ENCODE measurements around the gene SPATS2L. TPM values are rescaled to one million over a fixed set of nuclear protein-coding genes. Genes with fewer than 3 reads are reported as not detected.

SPATS2L gene
- total and polyA plus RNA-seq, 2 of the 13 experiments (the other 11 are each of a cell fraction or from before 2014, with no cell fraction given): 154 to 212 TPM

GRCh38 chr2:200257570-200257969, 48.9 kb upstream of the SPATS2L start:
- ChIA-PET POLR2A (no interaction called here), CTCF (ENCODE audit: low intra/inter-chr PET ratio, low total read pairs) (no interaction called here)
- Histone ChIP-seq H3K9me3 (ENCODE audit: low read length) (no peaks in the 10 kb centered on the region), H4K20me1 (ENCODE audit: insufficient read depth, low read length) (no peaks in the 10 kb centered on the region), H3K79me2 (ENCODE audit: insufficient read depth, low read length) (no peaks in the 10 kb centered on the region), H3K36me3 (replicated peaks in 1 of 2; ENCODE audit: control insufficient read depth in 1 of 2, insufficient read depth in 2 of 2, low read length in 2 of 2) (no peaks in the 10 kb centered on the region), H2AFZ (ENCODE audit: low read length) (no peak overlapping the region), H3K4me3 (replicated peaks in 1 of 3; ENCODE audit: insufficient read depth in 1 of 3, low read depth in 2 of 3, low read length in 3 of 3) (no peak overlapping the region), H3K4me1 (ENCODE audit: insufficient read depth, low read length) (peaks cover 37% of the 10 kb centered on the region), H3K27ac (ENCODE audit: extremely low read length, insufficient read depth, low read length) (no peak overlapping the region), H3K27me3 (ENCODE audit: control insufficient read depth in 1 of 2, insufficient read depth in 2 of 2, low read length in 2 of 2) (peaks cover 4 to 6% of the 10 kb centered on the region in 2 experiments; a peak in 1 of 5 replicates), H3K4me2 (ENCODE audit: low read depth, low read length) (no peak overlapping the region), H3K9ac (ENCODE audit: insufficient read depth, low read depth, low read length) (no peak overlapping the region)
- ATAC-seq (no peak), DNase-seq (ENCODE audit: low spot score) (no peak), FAIRE-seq (no peak)
- BruUV-seq (replicated peaks): no TSS peak
- WGBS (ENCODE audit: low lambda C conversion rate): 66% methylated on average over 6 of the region's 6 CpGs
- TF ChIP-seq MAFK (conservative IDR thresholded peaks at IDR 0.05 in 1 of 2, IDR thresholded peaks at IDR 0.05 in 1 of 2; ENCODE audit: low read length in 2 of 2) (peak; percentile 69 to 71), MAFF (IDR thresholded peaks at IDR 0.05; ENCODE audit: low read depth, low read length) (peak; percentile 72), STAG1 (CRISPR knock-in tag; IDR thresholded peaks at IDR 0.05) (peak; percentile 34), ZNF276 (CRISPR knock-in tag; IDR thresholded peaks at IDR 0.05; ENCODE audit: low read depth) (no peak)
- in situ Hi-C loops (cut with HindIII; ENCODE audit: extremely low pct_ligation_motif_present, low pct_unique_long_range_greater_than_20kb) (no loop called here), intact Hi-C loops (cut with micrococcal nuclease; ENCODE audit: unreplicated experiment) (no loop called here)

GRCh38 chr2:200258081-200258480, 48.4 kb upstream of the SPATS2L start:
- FAIRE-seq: no peak
- CTCF ChIA-PET (ENCODE audit: low intra/inter-chr PET ratio, low total read pairs): no interaction called here
- no peak overlapping the region for H3K9ac ChIP-seq (ENCODE audit: insufficient read depth, low read depth, low read length)

More at GRCh38 chr2:200258081-200258480, 48.4 kb upstream of the SPATS2L start:
- WGBS (ENCODE audit: low lambda C conversion rate): 47% methylated on average over 5 of the region's 5 CpGs
- H3K4me1 ChIP-seq (ENCODE audit: insufficient read depth, low read length): peaks cover 32% of the 10 kb centered on the region
- H3K36me3 ChIP-seq (replicated peaks in 1 of 2; ENCODE audit: control insufficient read depth in 1 of 2, insufficient read depth in 2 of 2, low read length in 2 of 2): no peaks in the 10 kb centered on the region
- H3K27me3 ChIP-seq (ENCODE audit: control insufficient read depth in 1 of 2, insufficient read depth in 2 of 2, low read length in 2 of 2): peaks cover 4 to 6% of the 10 kb centered on the region in 2 experiments; a peak in 2 of 5 replicates
- TF ChIP-seq TFAP4 (IDR thresholded peaks at IDR 0.05; ENCODE audit: borderline replicate concordance, low read depth) (peak; percentile 17; the same call in 1 of the 2 replicates), ZBTB43 (CRISPR knock-in tag; conservative IDR thresholded peaks at IDR 0.05) (no peak)
- H3K4me2 ChIP-seq (ENCODE audit: low read depth, low read length): no peak overlapping the region
- H2AFZ ChIP-seq (ENCODE audit: low read length): no peak overlapping the region
- DNase-seq (ENCODE audit: low spot score) (no peak), ATAC-seq (peak; percentile 44; the same call in 1 of the 3 replicates)
- POLR2A ChIA-PET: no interaction called here
- in situ Hi-C loops (cut with HindIII; ENCODE audit: extremely low pct_ligation_motif_present, low pct_unique_long_range_greater_than_20kb): no loop called here
- H3K27ac ChIP-seq (ENCODE audit: extremely low read length, insufficient read depth, low read length): no peak overlapping the region
- H4K20me1 ChIP-seq (ENCODE audit: insufficient read depth, low read length): no peaks in the 10 kb centered on the region
- intact Hi-C loops (cut with micrococcal nuclease; ENCODE audit: unreplicated experiment): no loop called here
- no TSS peak for BruUV-seq (replicated peaks)
- no peaks in the 10 kb centered on the region for H3K79me2 ChIP-seq (ENCODE audit: insufficient read depth, low read length)
- H3K4me3 ChIP-seq (replicated peaks in 1 of 3; ENCODE audit: insufficient read depth in 1 of 3, low read depth in 2 of 3, low read length in 3 of 3): no peak overlapping the region
- H3K9me3 ChIP-seq (ENCODE audit: low read length): no peaks in the 10 kb centered on the region
